Measurements from ENCODE around the gene RCVRN.

GRCh38 chr17:9887508-9887907 lies 17.6 kb downstream of the RCVRN start:
- no peak for TF ChIP-seq CTCF (conservative IDR thresholded peaks at IDR 0.05; ENCODE audit: low read length)
- TF ChIP-seq EZH2phosphoT487 (IDR thresholded peaks at IDR 0.05; ENCODE audit: borderline replicate concordance), result no peak

Measured in Loucy (cell line).